GM12878 (cell line): ENCODE measurements around the gene IKZF1. TPM values are rescaled to one million over a fixed set of nuclear protein-coding genes. Genes with fewer than 3 reads are reported as not detected.
A peak's percentile ranks its signal among the peaks of the same experiment; 100 is the strongest.

Experiments
- CBX5 ChIP-seq: sonication (generic); IDR thresholded peaks from 2 replicates; pipeline ENCODE4 v1.6.1; 2016; ENCODE audit warnings: low read depth, moderate library complexity, mild to moderate bottlenecking, inconsistent platforms
- CHD4 ChIP-seq: fragments of 200-600 bp; sonication (generic); IDR thresholded peaks from 2 replicates; pipeline ENCODE4 v1.6.1; 2016; ENCODE audit warnings: mild to moderate bottlenecking
- CREB1 ChIP-seq: IDR thresholded peaks from 2 replicates; pipeline ENCODE4 v1.6.1; 2012; ENCODE audit warnings: low read depth, mild to moderate bottlenecking, inconsistent platforms
- MTA3 ChIP-seq: IDR thresholded peaks from 2 replicates; pipeline ENCODE4 v1.6.1; 2012; ENCODE audit warnings: low read length, inconsistent platforms, borderline replicate concordance
- NR2C2 ChIP-seq: IDR thresholded peaks from 2 replicates; pipeline ENCODE4 v1.6.1; 2011; ENCODE audit warnings: borderline replicate concordance, low read depth; ENCODE audit not compliant: control insufficient read depth, insufficient read length
- POLR2A ChIP-seq: IDR thresholded peaks from 2 replicates; pipeline ENCODE4 v1.6.1; 2011; ENCODE audit warnings: low read depth, mild to moderate bottlenecking, low read length
- RAD21 ChIP-seq: IDR thresholded peaks from 2 replicates; pipeline ENCODE4 v1.6.1; 2011; ENCODE audit warnings: mild to moderate bottlenecking, low read depth, low read length, moderate library complexity; ENCODE audit not compliant: insufficient read depth
- SMAD1 ChIP-seq: fragments of 450-650 bp; IDR thresholded peaks from 2 replicates; pipeline ENCODE4 v1.6.1; 2018; ENCODE audit warnings: mild to moderate bottlenecking, low read depth; ENCODE audit not compliant: partially characterized antibody
- SPI1 ChIP-seq: IDR thresholded peaks from 2 replicates; pipeline ENCODE4 v1.6.1; 2011; ENCODE audit warnings: low read depth, mild to moderate bottlenecking, low read length, moderate library complexity, borderline replicate concordance; ENCODE audit not compliant: insufficient read depth
- ZNF592 ChIP-seq: fragments of 450-650 bp; IDR thresholded peaks from 2 replicates; pipeline ENCODE4 v1.6.1; 2017; ENCODE audit warnings: mild to moderate bottlenecking, moderate library complexity
- polyA plus RNA-seq, 11 experiments: library from polyadenylated mRNA; depleted of rRNA in 4 of 11; unstranded in 6 of 11; stranded (reverse) in 5 of 11; fragments of >200 nt; fragmentation: Nextera tagmentation in 4 of 11; fragmentation: Illumina TruSeq in 1 of 11; extraction: Ambion mirVana in 4 of 11; extraction: Trizol in 1 of 11; gene quantifications; 1 replicate in 1 of 11; 2 replicates in 10 of 11; pipeline versions ENCODE4 v1.2.1 to v1.2.3, GENCODE V29; 2011 to 2016; ENCODE audit warnings: inconsistent platforms in 2 of 11, missing spikeins in 2 of 11, low read depth in 1 of 11
- total RNA-seq, 4 experiments: library from RNA; depleted of rRNA in 3 of 4; stranded (reverse); fragments of >200 nt in 3 of 4; fragmentation: Illumina TruSeq in 1 of 4; extraction: Trizol in 1 of 4; gene quantifications; 2 replicates each; pipeline versions ENCODE4 v1.2.1 to v1.2.3, GENCODE V29; 2013 to 2021

Gene IKZF1
- total and polyA plus RNA-seq, 10 of the 15 experiments (the other 5 are each of a cell fraction or from before 2014, with no cell fraction given) = 27.2 to 125 (median 71.6) TPM

GRCh38 chr7:50307368-50308032, 3.0 kb downstream of the IKZF1 start (continued):
- no peak for TF ChIP-seq SPI1
- 0 out of 2 replicates have a peak, but pooled peaks have one; percentile 31 for TF ChIP-seq MTA3
- TF ChIP-seq CREB1 = peak; percentile 48; the same call in 1 of the 2 replicates
- TF ChIP-seq RAD21 = peak; percentile 19; the same call in 1 of the 2 replicates
- TF ChIP-seq ZNF592 = no peak
- peak; percentile 64 for TF ChIP-seq POLR2A
- 0 out of 2 replicates have a peak, but pooled peaks have one; percentile 31 for TF ChIP-seq CBX5
- TF ChIP-seq CHD4 = no peak
- no peak for TF ChIP-seq SMAD1
- no peak for TF ChIP-seq NR2C2
- TF ChIP-seq, all 136 proteins: peak for 18
